T-helper 1 cell treated with Interleukin-12 subunit alpha and Interleukin-12 subunit beta and Interleukin-4 antibody, amounts not matched to agents 30 μg/mL and 1 μg/mL, for 36 hours (primary cell): ENCODE measurements around the gene DMWD.

Experiments
- H3K27ac Mint-ChIP-seq: one replicate; pipeline ENCODE4 v1.8.0; 2021; ENCODE audit warnings: mild to moderate bottlenecking, mixed read lengths
- H3K27me3 Mint-ChIP-seq: one replicate; pipeline ENCODE4 v1.8.0; 2021; ENCODE audit warnings: low read depth, mixed read lengths
- H3K36me3 Mint-ChIP-seq: one replicate; pipeline ENCODE4 v1.8.0; 2021; ENCODE audit warnings: low read depth, mixed read lengths
- H3K4me1 Mint-ChIP-seq: one replicate; pipeline ENCODE4 v1.8.0; 2021; ENCODE audit warnings: low read depth, mixed read lengths
- H3K4me3 Mint-ChIP-seq: one replicate; pipeline ENCODE4 v1.8.0; 2021; ENCODE audit warnings: mild to moderate bottlenecking, moderate library complexity, mixed read lengths
- H3K9me3 Mint-ChIP-seq: one replicate; pipeline ENCODE4 v1.8.0; 2021; ENCODE audit warnings: mixed read lengths

The DMWD gene

DNA sequence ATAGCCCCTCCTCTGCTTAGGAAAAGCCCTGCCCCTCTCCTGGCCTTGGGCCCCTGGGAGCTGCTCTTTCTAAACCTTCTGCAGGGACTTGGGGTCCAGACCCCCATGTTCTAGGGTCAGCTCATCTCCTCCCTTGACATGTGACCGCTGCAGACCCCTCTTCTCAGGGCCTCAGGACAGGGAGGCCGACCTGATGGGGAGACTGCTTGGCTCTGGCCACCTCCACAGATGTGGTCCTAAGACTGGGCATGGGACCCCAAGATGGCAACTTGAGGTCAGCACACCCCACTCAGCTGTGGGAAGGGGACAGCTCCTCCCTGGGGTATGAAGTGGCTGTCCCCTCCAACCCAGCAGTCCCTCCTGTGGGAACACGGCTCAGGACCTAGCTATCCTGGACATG lies 19.7 kb downstream of the DMWD start:
- Mint-ChIP-seq H3K4me1 (peaks cover 11% of the 10 kb centered on the region), H3K4me3 (no peak overlapping the region), H3K9me3 (no peaks in the 10 kb centered on the region), H3K27ac (no peak overlapping the region), H3K36me3 (peaks cover 6% of the 10 kb centered on the region), H3K27me3 (peaks cover 9% of the 10 kb centered on the region)

DNA sequence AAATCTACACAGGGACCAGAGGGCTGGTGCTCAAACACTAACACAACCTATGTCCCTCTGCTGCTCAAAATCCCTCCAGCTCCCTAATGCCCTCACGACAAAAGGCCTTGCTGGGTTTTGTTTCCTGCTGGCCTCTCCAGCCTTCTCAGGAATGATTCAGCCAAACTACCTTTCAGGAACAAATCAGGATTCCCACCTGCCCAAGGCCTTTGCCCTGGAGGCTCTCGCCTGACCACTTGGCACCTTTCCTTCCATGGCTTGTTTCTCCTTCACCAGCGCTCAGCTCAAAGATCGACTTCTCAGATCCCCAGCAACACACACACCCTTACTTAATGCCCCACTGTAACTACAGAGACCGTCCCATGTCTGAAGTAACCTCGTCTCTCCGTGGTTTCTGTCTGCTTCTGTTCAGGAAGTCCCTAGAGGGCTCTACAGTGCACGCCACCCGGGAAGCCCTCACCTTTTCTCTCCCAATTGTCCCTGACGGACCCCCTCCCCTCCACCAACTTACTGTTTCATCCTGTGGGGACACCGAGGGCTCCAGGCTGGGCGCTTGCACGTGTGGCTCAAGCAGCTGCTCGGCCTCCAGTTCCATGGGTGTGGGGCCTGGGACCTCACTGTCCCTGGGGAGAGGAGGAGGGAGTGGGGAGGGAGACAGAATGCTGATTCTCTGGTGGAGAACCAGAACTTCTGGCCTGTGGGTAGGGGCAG lies 20.4 kb downstream of the DMWD start:
- H3K27ac Mint-ChIP-seq = no peak overlapping the region
- peaks cover 5% of the 10 kb centered on the region for H3K36me3 Mint-ChIP-seq
- peaks cover 12% of the 10 kb centered on the region for H3K27me3 Mint-ChIP-seq
- no peak overlapping the region for H3K4me3 Mint-ChIP-seq
- no peaks in the 10 kb centered on the region for H3K9me3 Mint-ChIP-seq
- peaks cover 11% of the 10 kb centered on the region for H3K4me1 Mint-ChIP-seq

DNA sequence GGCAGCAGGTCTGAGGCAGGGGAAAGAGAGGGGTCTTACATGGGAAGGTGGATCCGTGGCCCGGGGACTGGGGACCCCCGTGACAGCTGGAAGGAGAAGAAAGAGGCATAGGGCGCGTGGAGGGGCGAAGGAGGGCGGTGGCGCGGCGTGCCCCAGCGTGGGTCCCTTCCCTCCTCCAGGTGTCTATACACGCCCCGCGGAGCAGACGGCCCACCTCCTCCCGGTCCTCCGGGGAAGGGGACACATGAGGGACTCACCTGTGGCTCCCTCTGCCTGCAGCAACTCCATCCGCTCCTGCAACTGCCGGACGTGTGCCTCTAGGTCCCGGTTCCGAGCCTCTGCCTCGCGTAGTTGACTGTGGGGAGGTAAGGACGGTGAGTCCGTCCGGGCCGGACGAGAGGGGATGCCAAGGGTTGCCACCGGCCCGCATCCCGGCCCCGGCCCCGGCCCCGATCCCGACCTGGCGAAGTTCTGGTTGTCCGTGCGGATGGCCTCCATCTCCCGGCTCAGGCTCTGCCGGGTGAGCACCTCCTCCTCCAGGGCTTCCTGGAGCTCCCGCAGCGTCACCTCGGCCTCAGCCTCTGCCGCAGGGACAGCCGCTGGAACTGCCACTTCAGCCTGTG lies 21.2 kb downstream of the DMWD start:
- no peaks in the 10 kb centered on the region for H3K36me3 Mint-ChIP-seq
- no peak overlapping the region for H3K27ac Mint-ChIP-seq
- H3K4me3 Mint-ChIP-seq = peak overlapping the region; percentile 4
- peaks cover 15% of the 10 kb centered on the region for H3K27me3 Mint-ChIP-seq
- peaks cover 11% of the 10 kb centered on the region for H3K4me1 Mint-ChIP-seq
- no peaks in the 10 kb centered on the region for H3K9me3 Mint-ChIP-seq

DNA sequence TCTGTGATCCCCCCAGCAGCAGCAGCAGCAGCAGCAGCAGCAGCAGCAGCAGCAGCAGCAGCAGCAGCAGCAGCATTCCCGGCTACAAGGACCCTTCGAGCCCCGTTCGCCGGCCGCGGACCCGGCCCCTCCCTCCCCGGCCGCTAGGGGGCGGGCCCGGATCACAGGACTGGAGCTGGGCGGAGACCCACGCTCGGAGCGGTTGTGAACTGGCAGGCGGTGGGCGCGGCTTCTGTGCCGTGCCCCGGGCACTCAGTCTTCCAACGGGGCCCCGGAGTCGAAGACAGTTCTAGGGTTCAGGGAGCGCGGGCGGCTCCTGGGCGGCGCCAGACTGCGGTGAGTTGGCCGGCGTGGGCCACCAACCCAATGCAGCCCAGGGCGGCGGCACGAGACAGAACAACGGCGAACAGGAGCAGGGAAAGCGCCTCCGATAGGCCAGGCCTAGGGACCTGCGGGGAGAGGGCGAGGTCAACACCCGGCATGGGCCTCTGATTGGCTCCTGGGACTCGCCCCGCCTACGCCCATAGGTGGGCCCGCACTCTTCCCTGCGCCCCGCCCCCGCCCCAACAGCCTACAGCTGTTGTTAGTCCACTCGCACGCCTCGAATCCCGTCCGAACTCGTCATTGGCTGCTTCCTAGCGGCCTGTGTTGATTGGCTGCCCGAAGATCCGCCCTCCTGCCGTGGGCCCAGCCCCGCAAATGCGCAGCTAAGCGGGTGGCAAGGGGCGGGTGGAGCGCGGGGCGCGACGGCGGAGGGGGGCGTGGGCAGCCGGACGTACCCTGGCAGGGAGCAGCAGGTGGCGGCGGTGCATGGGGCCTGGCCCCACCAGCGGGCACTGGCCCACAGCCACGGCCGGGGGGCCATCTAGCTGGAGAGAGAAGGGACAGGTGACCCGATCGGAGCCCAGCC lies 22.2 kb downstream of the DMWD start:
- Mint-ChIP-seq H3K4me1 (peaks cover 11% of the 10 kb centered on the region), H3K4me3 (peak overlapping the region; percentile 86), H3K27ac (peak overlapping the region; percentile 85), H3K9me3 (no peaks in the 10 kb centered on the region), H3K27me3 (peaks cover 18% of the 10 kb centered on the region), H3K36me3 (no peaks in the 10 kb centered on the region)

DNA sequence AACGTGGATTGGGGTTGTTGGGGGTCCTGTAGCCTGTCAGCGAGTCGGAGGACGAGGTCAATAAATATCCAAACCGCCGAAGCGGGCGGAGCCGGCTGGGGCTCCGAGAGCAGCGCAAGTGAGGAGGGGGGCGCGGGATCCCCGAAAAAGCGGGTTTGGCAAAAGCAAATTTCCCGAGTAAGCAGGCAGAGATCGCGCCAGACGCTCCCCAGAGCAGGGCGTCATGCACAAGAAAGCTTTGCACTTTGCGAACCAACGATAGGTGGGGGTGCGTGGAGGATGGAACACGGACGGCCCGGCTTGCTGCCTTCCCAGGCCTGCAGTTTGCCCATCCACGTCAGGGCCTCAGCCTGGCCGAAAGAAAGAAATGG lies 22.8 kb downstream of the DMWD start:
- H3K4me1 Mint-ChIP-seq = peaks cover 11% of the 10 kb centered on the region
- peaks cover 18% of the 10 kb centered on the region for H3K27me3 Mint-ChIP-seq
- no peaks in the 10 kb centered on the region for H3K36me3 Mint-ChIP-seq
- peak overlapping the region; percentile 85 for H3K27ac Mint-ChIP-seq
- H3K9me3 Mint-ChIP-seq = no peaks in the 10 kb centered on the region
- peak overlapping the region; percentile 86 for H3K4me3 Mint-ChIP-seq

DNA sequence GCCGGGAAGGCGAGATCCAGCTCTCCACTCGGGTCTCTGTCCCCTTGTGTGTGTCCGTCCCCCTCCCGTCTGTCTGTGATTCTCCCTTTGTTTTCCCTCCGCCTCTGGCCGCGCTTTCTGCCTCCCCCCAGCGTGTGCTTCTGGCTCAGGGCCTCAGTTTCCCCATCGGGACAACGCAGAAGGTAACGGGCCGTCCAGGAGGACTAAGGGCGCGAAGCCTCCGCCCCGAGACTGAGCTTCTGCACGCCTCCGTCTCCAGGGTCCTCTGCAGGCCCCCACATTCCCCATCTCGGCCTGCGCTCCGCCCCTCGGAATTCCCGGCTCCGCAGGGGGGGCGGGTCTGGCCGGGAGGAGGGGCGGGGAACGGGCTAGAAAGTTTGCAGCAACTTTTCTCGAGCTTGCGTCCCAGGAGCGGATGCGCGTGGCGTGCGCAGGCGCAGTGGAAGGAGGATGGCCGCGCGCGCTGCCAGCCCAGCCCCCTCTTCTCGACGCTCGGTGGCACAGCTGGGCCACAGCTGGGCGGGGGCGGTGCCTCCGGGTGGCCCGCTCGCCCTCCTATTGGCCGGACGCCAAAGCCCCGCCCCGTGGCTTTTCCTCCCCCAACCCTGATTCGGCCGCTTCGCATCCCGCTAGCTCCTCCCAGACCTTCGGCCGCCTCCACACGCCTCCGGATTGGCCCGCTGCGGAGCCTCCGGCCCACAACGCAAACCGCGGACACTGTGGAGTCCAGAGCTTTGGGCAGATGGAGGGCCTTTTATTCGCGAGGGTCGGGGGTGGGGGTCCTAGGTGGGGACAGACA lies 23.5 kb downstream of the DMWD start, which contains the start of gene SIX5:
Gene SIX5, minus strand, starts transcription at position 269 of the 799 bp plus-strand sequence. CDS start 408 bp downstream, outside the sequence.
- peak within 1 kb of the TSS; percentile 86 for H3K4me3 Mint-ChIP-seq
- H3K27me3 Mint-ChIP-seq = peaks cover 18% of the 10 kb centered on the region
- no peaks in the 10 kb centered on the region for H3K36me3 Mint-ChIP-seq
- H3K9me3 Mint-ChIP-seq = no peaks in the 10 kb centered on the region
- H3K4me1 Mint-ChIP-seq = peaks cover 11% of the 10 kb centered on the region
- peak within 1 kb of the TSS; percentile 85 for H3K27ac Mint-ChIP-seq

DNA sequence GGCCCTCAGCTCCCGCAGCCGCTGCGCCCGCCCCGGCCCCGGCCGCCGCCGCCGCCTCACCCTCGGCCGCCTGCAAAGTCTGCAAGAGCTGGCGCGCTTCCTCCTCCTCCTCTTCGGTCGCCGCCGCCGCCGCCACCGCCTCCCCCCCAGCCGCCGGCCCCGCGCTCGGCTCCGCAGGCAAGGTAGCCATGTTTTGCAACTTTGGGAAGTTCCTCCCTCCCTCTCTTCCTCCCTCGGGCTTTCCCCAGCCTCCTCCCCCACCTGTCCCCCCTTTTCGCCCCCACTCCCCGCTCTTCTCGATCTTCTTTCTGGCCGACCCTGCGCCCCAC lies 24.0 kb downstream of the DMWD start:
- H3K4me3 Mint-ChIP-seq = peak overlapping the region; percentile 86
- H3K9me3 Mint-ChIP-seq = no peaks in the 10 kb centered on the region
- peak overlapping the region; percentile 79 for H3K27ac Mint-ChIP-seq
- H3K4me1 Mint-ChIP-seq = peaks cover 11% of the 10 kb centered on the region
- H3K36me3 Mint-ChIP-seq = no peaks in the 10 kb centered on the region
- peaks cover 18% of the 10 kb centered on the region for H3K27me3 Mint-ChIP-seq

DNA sequence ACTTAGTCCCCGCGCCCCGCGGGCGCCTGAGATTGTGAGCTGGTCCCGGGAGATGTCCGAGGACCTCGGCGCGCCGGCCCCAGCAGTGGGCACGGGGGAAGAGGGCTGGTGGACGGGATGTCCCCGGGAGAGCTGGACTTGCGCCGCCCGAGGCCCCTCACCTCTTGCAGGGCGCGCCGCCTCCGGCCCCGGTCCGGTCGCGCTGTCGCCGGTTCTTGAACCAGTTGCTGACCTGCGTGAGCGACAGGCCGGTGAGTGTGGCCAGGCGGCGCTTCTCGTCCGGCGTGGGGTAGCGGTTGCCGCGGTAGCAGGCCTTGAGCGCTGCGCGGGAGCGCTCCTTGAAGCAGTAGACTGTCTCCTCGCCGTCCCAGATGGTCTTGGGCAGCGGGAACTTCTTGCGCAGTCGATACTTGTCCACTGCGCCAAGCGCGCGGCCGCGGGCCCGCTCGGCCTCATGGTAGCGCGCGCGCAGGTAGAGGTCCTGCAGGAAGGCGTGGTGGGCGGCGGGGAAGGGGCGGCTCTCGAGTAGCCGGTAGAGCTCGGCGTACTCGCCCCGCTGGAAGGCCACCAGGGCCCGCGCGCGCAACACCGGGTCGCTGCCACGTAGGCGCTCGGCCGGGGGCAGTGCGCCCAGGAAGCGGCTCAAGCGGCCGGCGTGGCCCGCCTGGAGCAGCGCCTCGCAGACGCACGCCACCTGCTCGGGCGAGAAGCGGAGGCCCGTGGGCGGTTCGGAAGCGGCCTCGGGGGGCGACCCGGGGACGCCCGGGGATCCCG lies 24.6 kb downstream of the DMWD start:
- Mint-ChIP-seq H3K9me3 (no peaks in the 10 kb centered on the region), H3K27ac (no peak overlapping the region), H3K4me3 (peak overlapping the region; percentile 64)

DNA sequence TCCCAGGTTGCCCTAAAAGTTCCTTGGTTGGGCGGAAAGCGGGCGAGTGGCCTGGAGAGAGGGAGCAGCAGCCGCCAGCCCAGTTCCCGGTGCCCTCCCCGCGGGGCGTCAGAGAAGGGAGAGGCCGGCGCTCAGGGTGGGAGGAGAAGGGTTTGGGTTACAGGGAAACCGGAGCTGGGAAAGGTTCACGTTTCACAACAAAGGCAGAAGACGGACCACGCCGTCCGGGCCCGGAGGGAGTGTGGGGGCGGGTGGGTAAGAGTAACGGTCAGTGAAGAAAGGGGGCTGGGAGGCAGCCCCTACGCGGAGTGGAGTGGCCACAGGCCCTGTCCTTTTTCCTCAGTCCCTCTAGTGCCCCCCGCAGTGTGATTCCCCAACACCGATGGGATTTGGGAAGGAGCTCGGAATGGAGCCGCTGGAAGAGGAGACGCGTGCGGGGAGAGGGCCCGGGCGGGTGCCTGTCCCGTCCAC lies 25.2 kb downstream of the DMWD start:
- peaks cover 18% of the 10 kb centered on the region for H3K27me3 Mint-ChIP-seq
- H3K9me3 Mint-ChIP-seq = no peaks in the 10 kb centered on the region
- H3K4me1 Mint-ChIP-seq = peaks cover 11% of the 10 kb centered on the region
- no peak overlapping the region for H3K27ac Mint-ChIP-seq
- H3K4me3 Mint-ChIP-seq = peak overlapping the region; percentile 40
- H3K36me3 Mint-ChIP-seq = no peaks in the 10 kb centered on the region

More for the DNA sequence above, 24.6 kb downstream of the DMWD start:
- Mint-ChIP-seq H3K36me3 (no peaks in the 10 kb centered on the region), H3K4me1 (peaks cover 11% of the 10 kb centered on the region), H3K27me3 (peaks cover 18% of the 10 kb centered on the region)

DNA sequence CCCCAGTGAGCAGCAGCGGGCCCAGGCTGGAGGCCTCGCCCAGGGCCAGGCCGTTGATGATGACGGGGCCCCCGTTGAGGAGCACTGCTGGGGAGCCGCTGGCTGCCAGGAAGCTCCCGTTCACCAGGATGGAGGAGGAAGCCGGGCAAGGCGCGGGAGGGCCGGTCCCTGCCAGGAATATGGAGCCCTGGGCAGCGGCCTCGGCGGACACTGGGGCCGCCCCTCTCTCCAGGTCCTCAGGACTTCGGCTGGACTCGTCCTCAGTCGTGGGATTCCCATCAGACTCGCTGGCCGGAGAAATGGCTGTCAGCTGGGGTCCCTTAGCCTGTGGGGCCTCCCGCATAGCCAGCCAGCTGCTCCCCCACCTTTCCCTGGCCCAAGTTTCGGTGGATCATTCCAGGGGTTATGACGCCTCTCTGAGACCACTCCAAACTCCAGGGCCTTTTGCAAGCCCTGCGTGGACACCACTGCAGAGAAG lies 25.7 kb downstream of the DMWD start:
- Mint-ChIP-seq H3K27me3 (peaks cover 13% of the 10 kb centered on the region), H3K36me3 (no peaks in the 10 kb centered on the region), H3K27ac (no peak overlapping the region), H3K4me1 (peaks cover 11% of the 10 kb centered on the region), H3K9me3 (no peaks in the 10 kb centered on the region), H3K4me3 (peak overlapping the region; percentile 40)

DNA sequence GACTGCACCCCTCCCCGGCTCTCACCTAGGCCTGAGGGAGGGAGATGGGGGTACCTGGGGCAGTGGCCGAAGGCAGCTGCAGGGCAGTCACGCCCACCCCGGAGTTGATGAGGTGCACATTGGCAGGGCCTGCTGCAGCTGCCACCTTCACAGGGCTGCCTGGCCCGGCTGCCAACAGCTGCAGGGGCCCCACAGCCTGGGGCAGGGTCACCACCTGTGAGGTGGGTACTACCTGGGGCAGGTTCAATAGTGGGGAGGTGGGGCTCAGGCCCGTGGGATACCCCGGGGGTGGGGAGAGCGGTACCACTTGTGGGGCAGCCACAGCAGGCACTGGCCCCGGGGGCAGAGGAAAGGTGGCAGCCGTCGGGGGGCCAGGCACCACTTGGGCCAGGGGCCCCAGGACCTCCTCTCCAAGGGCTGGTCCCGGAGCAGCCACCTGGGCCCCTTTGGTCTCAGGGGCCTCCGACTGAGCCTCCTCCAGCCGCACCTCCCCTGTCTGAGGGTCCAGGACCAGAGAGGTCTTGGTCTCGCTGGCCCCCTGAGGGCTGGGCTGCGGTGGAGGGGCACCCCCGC lies 26.3 kb downstream of the DMWD start:
- Mint-ChIP-seq H3K27ac (no peak overlapping the region), H3K4me3 (no peak overlapping the region), H3K4me1 (peaks cover 11% of the 10 kb centered on the region), H3K27me3 (peaks cover 13% of the 10 kb centered on the region), H3K9me3 (no peaks in the 10 kb centered on the region), H3K36me3 (no peaks in the 10 kb centered on the region)

DNA sequence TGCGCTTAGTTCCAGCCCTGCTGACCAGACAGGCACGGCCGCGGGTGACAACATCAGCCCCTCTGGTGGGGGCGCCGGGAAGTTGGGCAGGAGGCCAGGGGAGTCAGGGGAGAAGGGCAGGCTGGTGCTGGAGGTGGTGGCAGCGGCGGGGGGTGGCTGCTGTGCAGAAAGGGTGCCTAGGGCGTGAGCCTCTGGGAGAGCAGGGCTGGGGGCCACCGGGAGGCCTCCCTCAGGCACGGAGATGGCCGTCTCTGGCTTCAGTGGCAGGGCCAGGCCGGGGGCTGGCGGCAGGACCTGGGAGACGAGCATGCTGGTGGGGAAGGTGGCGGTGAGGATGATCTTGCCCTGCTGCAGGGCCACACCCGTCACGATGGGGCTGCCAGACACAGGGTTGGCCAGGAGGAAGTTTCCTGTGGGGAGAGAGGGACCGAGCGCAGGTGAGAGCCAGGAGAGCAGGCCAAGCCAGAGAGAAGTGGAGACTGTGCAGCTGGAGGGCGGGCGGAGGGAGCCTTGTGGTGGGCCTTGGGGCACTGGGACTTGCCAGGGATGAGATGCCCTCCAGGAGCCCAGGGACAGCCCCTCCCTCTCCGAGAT lies 26.8 kb downstream of the DMWD start:
- H3K4me3 Mint-ChIP-seq = no peak overlapping the region
- H3K9me3 Mint-ChIP-seq = no peaks in the 10 kb centered on the region
- peaks cover 13% of the 10 kb centered on the region for H3K27me3 Mint-ChIP-seq
- peaks cover 7% of the 10 kb centered on the region for H3K4me1 Mint-ChIP-seq
- no peaks in the 10 kb centered on the region for H3K36me3 Mint-ChIP-seq
- no peak overlapping the region for H3K27ac Mint-ChIP-seq
